ENCODE results near the gene GMPR2. TPM values are rescaled to one million over a fixed set of nuclear protein-coding genes. Genes with fewer than 3 reads are reported as not detected.

The GMPR2 gene
- total and polyA plus RNA-seq, 8 donors, result 63.6 to 117 (median 106) TPM

- Histone ChIP-seq H3K27me3 (no peaks in the 10 kb centered on the region), H3K36me3 (peaks cover 0 to 8% of the 10 kb centered on the region in 2 donors), H3K9me3 (no peaks in the 10 kb centered on the region), H3K4me3 (no peak overlapping the region), H3K4me1 (peaks cover 7 to 19% of the 10 kb centered on the region in 2 donors), H3K27ac (no peak overlapping the region)
- DNase-seq (no peak), ATAC-seq (no peak)
- intact Hi-C loops (cut with DNase I), result no loop called here
- TF ChIP-seq, protein P1, sequence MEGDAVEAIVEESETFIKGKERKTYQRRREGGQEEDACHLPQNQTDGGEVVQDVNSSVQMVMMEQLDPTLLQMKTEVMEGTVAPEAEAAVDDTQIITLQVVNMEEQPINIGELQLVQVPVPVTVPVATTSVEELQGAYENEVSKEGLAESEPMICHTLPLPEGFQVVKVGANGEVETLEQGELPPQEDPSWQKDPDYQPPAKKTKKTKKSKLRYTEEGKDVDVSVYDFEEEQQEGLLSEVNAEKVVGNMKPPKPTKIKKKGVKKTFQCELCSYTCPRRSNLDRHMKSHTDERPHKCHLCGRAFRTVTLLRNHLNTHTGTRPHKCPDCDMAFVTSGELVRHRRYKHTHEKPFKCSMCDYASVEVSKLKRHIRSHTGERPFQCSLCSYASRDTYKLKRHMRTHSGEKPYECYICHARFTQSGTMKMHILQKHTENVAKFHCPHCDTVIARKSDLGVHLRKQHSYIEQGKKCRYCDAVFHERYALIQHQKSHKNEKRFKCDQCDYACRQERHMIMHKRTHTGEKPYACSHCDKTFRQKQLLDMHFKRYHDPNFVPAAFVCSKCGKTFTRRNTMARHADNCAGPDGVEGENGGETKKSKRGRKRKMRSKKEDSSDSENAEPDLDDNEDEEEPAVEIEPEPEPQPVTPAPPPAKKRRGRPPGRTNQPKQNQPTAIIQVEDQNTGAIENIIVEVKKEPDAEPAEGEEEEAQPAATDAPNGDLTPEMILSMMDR (IDR thresholded peaks at IDR 0.05), result no peak
These were observed 14.1 kb downstream of the GMPR2 start for GRCh38 chr14:24246765-24247212.

DNA sequence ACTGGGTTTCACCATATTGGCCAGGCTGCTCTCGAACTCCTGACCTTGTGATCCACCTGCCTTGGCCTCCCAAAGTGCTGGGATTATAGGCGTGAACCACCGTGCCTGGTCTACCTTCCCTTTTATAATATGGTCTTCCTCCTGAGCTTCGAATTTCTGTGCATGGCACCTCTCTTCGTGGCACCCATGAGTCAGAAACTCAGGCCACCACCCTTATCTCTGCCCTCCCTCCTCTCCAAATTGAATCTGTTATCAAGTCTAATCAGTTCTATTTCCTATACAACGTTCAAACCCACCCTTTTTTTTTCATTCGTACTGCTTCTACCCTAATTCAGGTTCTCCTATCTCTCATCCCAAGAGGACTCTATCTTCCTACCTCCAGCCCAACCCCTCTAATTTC lies 14.7 kb downstream of the GMPR2 start:
- no peak overlapping the region for H3K4me3 ChIP-seq
- H3K9me3 ChIP-seq, result no peaks in the 10 kb centered on the region
- peaks cover 7 to 17% of the 10 kb centered on the region in 2 donors for H3K4me1 ChIP-seq
- DNase-seq (no peak), ATAC-seq (no peak)
- TF ChIP-seq, protein P1 (IDR thresholded peaks at IDR 0.05), result no peak
- no peaks in the 10 kb centered on the region for H3K27me3 ChIP-seq
- no peak overlapping the region for H3K27ac ChIP-seq
- peaks cover 0 to 8% of the 10 kb centered on the region in 2 donors for H3K36me3 ChIP-seq
- intact Hi-C loops (cut with DNase I), result no loop called here

DNA sequence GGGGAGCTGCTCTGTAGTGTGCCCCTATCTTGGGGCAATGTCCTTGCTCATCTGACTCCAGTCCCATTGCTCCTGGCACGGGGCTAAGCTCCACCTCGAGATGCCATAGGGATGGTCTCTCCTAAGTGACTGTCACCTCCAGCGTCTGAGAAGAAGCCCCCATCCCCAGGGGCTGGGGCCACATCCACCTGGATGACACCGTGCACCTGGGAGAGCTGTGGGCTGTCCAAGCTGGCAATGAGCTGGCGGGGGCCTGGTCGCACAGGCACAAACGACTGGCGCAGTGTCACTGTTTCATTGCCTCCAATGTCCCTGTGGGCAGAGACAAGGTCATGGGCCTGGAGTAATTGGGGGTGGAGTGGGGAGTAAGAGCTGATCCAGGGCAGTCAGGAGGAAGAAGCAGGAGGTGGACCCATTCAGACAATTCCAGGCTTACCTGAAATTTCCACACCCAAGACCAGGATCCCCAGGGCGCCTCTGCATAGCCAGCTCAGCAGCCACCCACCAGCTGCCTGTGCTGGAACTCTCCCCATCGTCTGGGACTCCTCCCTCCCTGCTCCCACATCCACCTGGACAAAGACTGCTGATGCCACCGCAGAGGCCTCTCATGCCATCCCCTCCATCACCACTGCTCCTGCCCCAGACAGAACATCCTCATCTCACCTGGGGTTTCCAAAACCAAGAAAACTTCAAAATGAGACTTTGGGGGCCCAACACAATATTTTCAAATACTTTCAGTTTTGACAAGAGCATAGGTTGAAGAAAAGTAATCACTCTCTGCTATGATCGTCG lies 16.7 kb downstream of the GMPR2 start:
- Histone ChIP-seq H3K27ac (no peak overlapping the region), H3K9me3 (no peaks in the 10 kb centered on the region), H3K36me3 (peaks cover 0 to 15% of the 10 kb centered on the region in 2 donors), H3K27me3 (no peaks in the 10 kb centered on the region), H3K4me1 (peaks cover 0 to 9% of the 10 kb centered on the region in 2 donors), H3K4me3 (no peak overlapping the region)
- DNase-seq, result no peak
- TF ChIP-seq, protein P1 (IDR thresholded peaks at IDR 0.05), result no peak
- intact Hi-C loops (cut with DNase I), result no loop called here
- no peak for ATAC-seq

DNA sequence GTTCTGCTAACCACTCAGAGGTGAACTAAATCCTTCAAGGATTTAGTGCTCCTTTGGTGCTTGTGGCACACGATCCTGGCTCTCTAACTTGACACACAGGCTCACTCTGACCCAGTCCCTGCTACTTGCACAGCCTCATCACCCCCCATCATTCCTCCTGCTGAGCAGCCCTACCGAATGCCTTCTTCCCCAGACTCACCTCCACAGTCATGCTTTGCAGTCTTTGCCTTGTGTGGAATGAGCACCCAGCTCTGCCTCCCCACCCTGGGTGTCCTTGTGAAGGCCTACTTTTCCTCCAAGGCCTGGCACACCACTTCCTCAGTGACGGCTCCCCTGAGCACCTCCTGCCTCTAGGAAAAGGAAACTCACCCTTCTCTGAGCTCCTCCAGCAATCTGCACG lies 17.6 kb downstream of the GMPR2 start:
- DNase-seq (no peak), ATAC-seq (no peak)
- Histone ChIP-seq H3K4me3 (no peak overlapping the region), H3K36me3 (peaks cover 0 to 24% of the 10 kb centered on the region in 2 donors), H3K9me3 (no peaks in the 10 kb centered on the region), H3K27me3 (no peaks in the 10 kb centered on the region), H3K27ac (no peak overlapping the region), H3K4me1 (peaks cover 0 to 9% of the 10 kb centered on the region in 2 donors)
- intact Hi-C loops (cut with DNase I), result no loop called here
- TF ChIP-seq, protein P1 (IDR thresholded peaks at IDR 0.05), result no peak

DNA sequence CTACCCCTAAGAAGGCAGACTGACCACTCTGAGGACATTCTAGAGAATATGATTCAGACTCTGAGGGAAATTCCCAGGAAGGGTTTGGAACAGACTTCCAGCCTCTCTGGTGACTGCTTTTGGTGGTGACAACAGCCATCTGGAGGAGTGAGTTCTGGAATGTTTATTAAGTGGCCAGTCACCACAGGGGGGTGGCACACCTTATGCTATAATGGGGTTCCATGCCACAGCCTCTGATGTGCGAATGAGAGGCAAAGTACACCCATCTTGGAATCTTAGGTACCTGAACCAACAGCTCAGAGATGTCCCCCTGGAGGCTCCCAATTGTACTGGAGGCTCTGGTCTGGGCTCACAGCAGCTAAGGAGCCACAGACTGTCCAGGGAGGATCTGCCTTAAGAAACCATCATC lies 19.2 kb downstream of the GMPR2 start:
- TF ChIP-seq, protein P1 (IDR thresholded peaks at IDR 0.05), result no peak
- intact Hi-C loops (cut with DNase I), result no loop called here
- peak; percentile 79 for ATAC-seq

More for the DNA sequence above, 19.2 kb downstream of the GMPR2 start:
- no peak overlapping the region for H3K4me3 ChIP-seq
- no peak overlapping the region for H3K27ac ChIP-seq
- no peaks in the 10 kb centered on the region for H3K27me3 ChIP-seq
- peak in 1 of 4 donors; percentile 28 for DNase-seq
- peaks cover 0 to 29% of the 10 kb centered on the region in 2 donors for H3K36me3 ChIP-seq
- peaks cover 0 to 9% of the 10 kb centered on the region in 2 donors for H3K4me1 ChIP-seq
- no peaks in the 10 kb centered on the region for H3K9me3 ChIP-seq
